ENCODE measurements around the gene FAAH2. TPM values are rescaled to one million over a fixed set of nuclear protein-coding genes. Genes with fewer than 3 reads are reported as not detected.
"Not testable (repeated sequence)": the region's sequence is repeated elsewhere in the genome, so short reads cannot be mapped to it uniquely, and the experiment has no call there.

The FAAH2 gene
- total RNA-seq, 4 donors from 2014 or later = not detected

DNA sequence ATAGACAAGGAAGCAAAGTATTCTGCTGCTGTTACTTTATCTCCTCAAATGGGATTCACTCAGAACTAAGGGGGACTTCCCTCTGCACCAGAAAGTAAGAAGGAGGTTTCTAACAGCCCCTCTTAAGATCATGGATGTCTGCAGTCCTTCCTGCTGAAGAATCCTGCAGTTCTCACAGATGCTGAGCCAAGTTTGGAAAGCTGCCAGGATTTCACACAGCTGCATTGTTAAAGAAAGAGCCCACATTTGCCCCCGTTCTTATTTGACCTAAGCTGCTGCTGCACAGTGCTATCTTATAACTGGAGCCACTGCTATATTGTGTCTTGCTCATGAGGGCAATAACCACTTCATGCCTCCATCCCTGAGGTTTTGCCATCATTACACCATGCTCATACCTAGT lies 81.1 kb downstream of the FAAH2 start:
- in situ Hi-C loops (cut with MboI; ENCODE audit: low sequenced_read_pairs in 4 of 4) = no loop called here
- Histone ChIP-seq H3K4me3 (no peak overlapping the region), H3K36me3 (no peaks in the 10 kb centered on the region), H3K4me1 (no peaks in the 10 kb centered on the region), H3K27ac (no peak overlapping the region), H3K27me3 (no peaks in the 10 kb centered on the region), H3K9me3 (no peaks in the 10 kb centered on the region)
- no peak for DNase-seq
- no peak for ATAC-seq
- intact Hi-C loops (cut with DNase I; ENCODE audit: low total_unique reads) = no loop called here
- TF ChIP-seq POLR2A (IDR thresholded peaks at IDR 0.05) = no peak
- TF ChIP-seq CTCF (IDR thresholded peaks at IDR 0.05 in 4 of 5, conservative IDR thresholded peaks at IDR 0.05 in 1 of 5) = no peak

DNA sequence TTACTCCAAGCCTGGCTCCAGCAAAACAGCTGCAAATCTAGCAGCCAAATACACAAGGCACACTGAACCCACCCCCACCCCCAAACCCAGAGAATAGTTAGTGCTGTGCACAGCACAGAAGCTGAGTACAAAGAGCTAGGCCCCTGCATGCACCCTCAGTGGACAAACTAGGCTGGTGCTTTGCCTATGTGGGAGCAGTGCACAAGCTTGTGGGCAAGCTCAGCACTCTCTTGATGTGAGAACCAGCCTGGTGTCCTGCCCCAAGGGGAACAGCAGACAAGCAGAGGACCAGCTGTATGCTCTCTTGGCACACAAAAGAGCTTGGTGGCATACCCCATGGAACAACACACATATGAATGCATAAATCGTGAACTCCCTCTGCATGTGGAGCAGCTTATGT lies 81.7 kb downstream of the FAAH2 start:
- in situ Hi-C loops (cut with MboI; ENCODE audit: low sequenced_read_pairs in 4 of 4) = no loop called here
- no peak for ATAC-seq
- H3K27ac ChIP-seq = no peak overlapping the region
- H3K36me3 ChIP-seq = no peaks in the 10 kb centered on the region
- no peak overlapping the region for H3K4me3 ChIP-seq
- H3K4me1 ChIP-seq = no peaks in the 10 kb centered on the region
- no peaks in the 10 kb centered on the region for H3K27me3 ChIP-seq
- no peak for DNase-seq
- intact Hi-C loops (cut with DNase I; ENCODE audit: low total_unique reads) = no loop called here
- H3K9me3 ChIP-seq = no peaks in the 10 kb centered on the region
- TF ChIP-seq POLR2A (IDR thresholded peaks at IDR 0.05) (no peak), CTCF (IDR thresholded peaks at IDR 0.05 in 4 of 5, conservative IDR thresholded peaks at IDR 0.05 in 1 of 5) (no peak)

DNA sequence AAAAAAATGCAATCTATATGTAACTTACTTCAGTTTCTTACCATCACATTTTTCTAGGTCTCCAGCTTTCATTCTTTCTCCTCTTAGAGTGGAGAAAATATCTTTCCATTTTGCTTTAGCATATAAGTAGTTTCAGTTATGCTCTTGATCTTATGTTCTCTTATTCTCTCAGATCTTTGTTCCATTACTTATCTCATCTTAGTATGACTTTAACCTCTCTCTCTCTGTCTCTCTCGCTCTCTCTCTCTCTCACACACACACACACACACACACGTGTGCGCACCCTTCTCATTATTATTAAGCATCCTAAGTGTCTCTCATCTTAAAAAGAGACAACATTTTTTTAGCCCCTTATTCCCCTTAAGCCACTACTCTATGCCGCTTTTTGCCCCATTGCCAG lies 92.8 kb downstream of the FAAH2 start:
- no peaks in the 10 kb centered on the region for H3K4me1 ChIP-seq
- no peak for ATAC-seq
- no peaks in the 10 kb centered on the region for H3K36me3 ChIP-seq
- TF ChIP-seq CTCF (IDR thresholded peaks at IDR 0.05 in 4 of 5, conservative IDR thresholded peaks at IDR 0.05 in 1 of 5) (no peak), POLR2A (IDR thresholded peaks at IDR 0.05) (no peak)
- in situ Hi-C loops (cut with MboI; ENCODE audit: low sequenced_read_pairs in 4 of 4) (no loop called here), intact Hi-C loops (cut with DNase I; ENCODE audit: low total_unique reads) (no loop called here)
- DNase-seq = no peak
- H3K27me3 ChIP-seq = no peaks in the 10 kb centered on the region
- H3K9me3 ChIP-seq = no peaks in the 10 kb centered on the region
- H3K4me3 ChIP-seq = no peak overlapping the region
- H3K27ac ChIP-seq = no peak overlapping the region

- Histone ChIP-seq H3K36me3 (no peaks in the 10 kb centered on the region), H3K27ac (no peak overlapping the region), H3K4me1 (no peaks in the 10 kb centered on the region), H3K27me3 (no peaks in the 10 kb centered on the region), H3K9me3 (no peaks in the 10 kb centered on the region), H3K4me3 (no peak overlapping the region)
- no peak for DNase-seq
- intact Hi-C loops (cut with DNase I; ENCODE audit: low total_unique reads) (no loop called here), in situ Hi-C loops (cut with MboI; ENCODE audit: low sequenced_read_pairs in 4 of 4) (no loop called here)
- ATAC-seq = no peak
- no peak for TF ChIP-seq CTCF (IDR thresholded peaks at IDR 0.05 in 4 of 5, conservative IDR thresholded peaks at IDR 0.05 in 1 of 5)
- TF ChIP-seq POLR2A (IDR thresholded peaks at IDR 0.05) = no peak
These were observed 93.7 kb downstream of the FAAH2 start for GRCh38 chrX:57380026-57380796.

- ATAC-seq; H3K4me3 ChIP-seq; H3K9me3 ChIP-seq; H3K27ac ChIP-seq; in situ Hi-C loops (cut with MboI; ENCODE audit: low sequenced_read_pairs in 4 of 4); H3K4me1 ChIP-seq; intact Hi-C loops (cut with DNase I; ENCODE audit: low total_unique reads); DNase-seq; H3K27me3 ChIP-seq; H3K36me3 ChIP-seq: not testable (repeated sequence)
These were observed 107.7 kb downstream of the FAAH2 start for GRCh38 chrX:57394162-57394561.

DNA sequence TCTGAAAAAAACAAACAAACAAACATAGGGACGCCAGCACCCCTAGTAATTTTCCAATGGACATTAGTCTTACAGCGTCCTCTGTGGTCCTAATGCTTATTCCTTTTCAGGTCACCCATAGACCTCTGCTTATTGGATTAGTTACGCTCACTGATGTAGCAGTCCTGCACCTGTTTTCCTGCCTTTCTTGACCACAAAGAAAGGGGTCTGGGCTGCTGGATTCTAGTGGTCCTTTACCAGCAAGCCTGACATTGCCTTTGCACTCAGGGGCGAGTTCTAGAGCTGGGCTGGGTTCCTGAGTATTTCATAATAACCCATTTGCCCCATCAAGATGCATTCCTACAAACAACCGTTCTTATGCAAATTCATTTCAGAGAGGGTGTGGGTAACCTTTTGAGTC lies 116.7 kb downstream of the FAAH2 start:
- DNase-seq; H3K27me3 ChIP-seq; ATAC-seq; H3K27ac ChIP-seq; H3K4me3 ChIP-seq; intact Hi-C loops (cut with DNase I; ENCODE audit: low total_unique reads); H3K36me3 ChIP-seq; in situ Hi-C loops (cut with MboI; ENCODE audit: low sequenced_read_pairs in 4 of 4); H3K4me1 ChIP-seq: not testable (repeated sequence)
- H3K9me3 ChIP-seq = peaks cover 0 to 19% (median 4%) of the 10 kb centered on the region in 3 donors
